GM12891 (cell line): ENCODE measurements around the gene HCST.

Experiments
- POLR2A ChIP-seq: IDR thresholded peaks from 2 replicates; pipeline ENCODE4 v1.6.1; 2011; ENCODE audit warnings: low read depth, low read length, control low read depth
- POLR2AphosphoS5 ChIP-seq: IDR thresholded peaks from 2 replicates; pipeline ENCODE4 v1.6.1; 2011; ENCODE audit warnings: low read depth, low read length, control low read depth
- SPI1 ChIP-seq: IDR thresholded peaks from 2 replicates; pipeline ENCODE4 v1.6.1; 2011; ENCODE audit warnings: low read depth, low read length, control low read depth

DNA sequence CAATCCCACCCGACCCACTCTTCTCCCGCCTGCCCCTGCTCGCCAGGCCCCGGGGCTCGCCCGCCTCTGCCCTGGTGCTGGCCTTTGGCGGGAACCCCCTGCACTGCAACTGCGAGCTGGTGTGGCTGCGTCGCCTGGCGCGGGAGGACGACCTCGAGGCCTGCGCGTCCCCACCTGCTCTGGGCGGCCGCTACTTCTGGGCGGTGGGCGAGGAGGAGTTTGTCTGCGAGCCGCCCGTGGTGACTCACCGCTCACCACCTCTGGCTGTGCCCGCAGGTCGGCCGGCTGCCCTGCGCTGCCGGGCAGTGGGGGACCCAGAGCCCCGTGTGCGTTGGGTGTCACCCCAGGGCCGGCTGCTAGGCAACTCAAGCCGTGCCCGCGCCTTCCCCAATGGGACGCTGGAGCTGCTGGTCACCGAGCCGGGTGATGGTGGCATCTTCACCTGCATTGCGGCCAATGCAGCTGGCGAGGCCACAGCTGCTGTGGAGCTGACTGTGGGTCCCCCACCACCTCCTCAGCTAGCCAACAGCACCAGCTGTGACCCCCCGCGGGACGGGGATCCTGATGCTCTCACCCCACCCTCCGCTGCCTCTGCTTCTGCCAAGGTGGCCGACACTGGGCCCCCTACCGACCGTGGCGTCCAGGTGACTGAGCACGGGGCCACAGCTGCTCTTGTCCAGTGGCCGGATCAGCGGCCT lies 37.9 kb downstream of the HCST start:
- TF ChIP-seq POLR2AphosphoS5 = no peak
- TF ChIP-seq SPI1 = no peak
- no peak for TF ChIP-seq POLR2A
